ENCODE data around the gene HOOK1.

HOOK1 gene

GRCh38 chr1:59814901-59815825, at the start of gene HOOK1:
HOOK1 (plus strand) TSS chr1:59814949; CDS start chr1:59815118, 169 bp downstream.
- DNase-seq (ENCODE audit: low read depth, low spot score), result no peak

DNA sequence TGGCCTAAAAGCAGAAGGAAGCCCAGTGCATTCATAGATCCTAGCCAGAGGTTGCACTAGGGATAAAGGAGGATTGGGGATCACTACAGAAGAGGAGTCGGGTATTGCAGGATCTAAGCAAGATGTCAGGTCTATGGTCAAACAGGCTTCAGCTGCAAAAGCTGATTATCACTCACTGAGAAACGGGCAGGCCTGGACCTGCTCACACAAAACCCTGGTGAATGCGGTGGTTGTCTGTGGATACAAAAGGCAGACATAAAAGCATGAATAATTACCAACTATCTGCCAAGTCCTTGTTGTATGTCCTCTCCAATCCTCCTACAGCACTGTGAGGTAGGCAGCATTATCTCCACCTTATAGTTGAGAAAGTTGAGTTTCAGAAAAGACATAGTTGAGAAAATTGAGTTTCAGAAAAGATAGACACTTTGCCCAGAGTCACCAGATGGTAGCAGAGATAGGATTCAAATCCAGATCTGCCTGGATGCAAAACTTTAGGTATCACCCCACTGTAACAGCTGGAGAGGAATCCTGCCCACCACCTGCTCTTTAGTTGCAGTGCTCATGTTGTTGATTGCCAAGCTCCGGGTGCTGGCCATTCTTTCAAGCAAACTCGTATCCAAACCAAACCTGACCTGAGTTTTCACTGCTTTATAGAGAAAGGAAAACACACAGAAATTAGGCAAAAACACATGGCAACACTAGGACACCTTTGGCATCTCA, 49.6 kb upstream of the HOOK1 start:
- DNase-seq (ENCODE audit: low read depth, low spot score), result no peak

DNA sequence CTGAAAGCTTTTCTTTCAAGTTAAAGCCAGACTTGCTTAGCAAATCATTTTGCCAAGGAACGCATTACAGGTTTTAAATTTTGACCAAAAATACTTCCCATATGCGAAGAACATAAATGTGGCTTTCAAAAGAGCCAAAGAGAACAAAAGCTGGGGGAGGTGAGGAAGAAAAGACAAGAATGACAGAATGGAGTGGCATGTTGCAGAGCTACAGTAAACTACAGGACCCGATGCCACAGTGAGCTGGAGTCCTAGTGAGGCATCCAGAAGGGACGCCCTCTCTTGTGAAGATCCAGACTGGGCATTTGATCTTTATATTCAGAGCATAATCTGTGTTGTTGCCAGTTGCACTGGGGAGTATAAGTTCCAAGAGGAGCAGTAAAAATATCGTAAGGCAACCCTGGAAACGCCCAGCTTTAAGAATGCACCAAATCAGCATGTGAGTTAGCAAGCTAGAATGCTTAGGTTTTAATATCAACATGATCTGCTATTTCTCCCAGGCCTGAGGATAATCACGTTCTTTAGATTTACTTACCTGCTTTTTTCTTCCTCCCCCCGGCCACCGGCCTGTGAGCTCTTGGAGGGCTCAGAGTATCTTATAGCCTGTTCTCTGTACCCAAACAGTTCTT, 48.4 kb upstream of the HOOK1 start:
- DNase-seq (ENCODE audit: low read depth, low spot score), result no peak

GRCh38 chr1:59767119-59767518, 47.6 kb upstream of the HOOK1 start:
- DNase-seq (ENCODE audit: low read depth, low spot score), result no peak

GRCh38 chr1:59768792-59769735, 45.7 kb upstream of the HOOK1 start:
- DNase-seq (ENCODE audit: low read depth, low spot score), result no peak

DNA sequence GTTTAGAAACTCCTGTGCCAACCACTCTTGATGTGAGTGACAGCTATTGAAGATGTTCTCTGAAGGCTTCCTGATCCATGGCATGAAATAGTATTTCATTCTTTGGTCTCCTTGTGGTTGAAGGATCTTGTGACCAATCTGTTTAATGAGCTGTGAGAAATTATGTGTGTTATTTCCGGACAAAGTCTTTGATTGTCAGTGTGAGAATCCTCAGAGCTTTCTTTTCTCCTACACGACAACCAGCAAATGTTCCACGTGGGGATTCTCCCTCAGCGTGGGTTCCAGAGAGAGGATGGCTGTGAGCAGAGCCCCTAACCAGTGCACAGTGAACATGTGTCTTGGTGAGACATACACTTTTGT, 45.0 kb upstream of the HOOK1 start:
- no peak for DNase-seq (ENCODE audit: low read depth, low spot score)

DNA sequence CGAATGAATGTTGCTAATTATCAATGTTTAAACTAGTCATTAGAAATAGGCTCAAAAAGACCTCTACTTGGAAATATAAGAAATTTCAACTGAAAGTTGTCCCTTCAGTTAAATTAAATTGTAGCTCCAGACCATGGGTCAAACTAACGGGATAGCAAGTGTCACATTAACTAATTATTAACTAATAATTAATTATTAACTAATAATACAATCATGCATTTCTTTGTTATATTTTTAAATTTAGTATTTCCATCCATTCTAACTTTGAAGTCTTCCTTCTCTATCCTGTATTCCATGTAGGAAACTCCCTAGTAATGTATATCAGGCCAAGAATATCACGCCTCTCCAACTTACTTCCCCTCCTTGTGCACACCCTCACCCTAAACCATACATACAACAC, 43.4 kb upstream of the HOOK1 start:
- no peak for DNase-seq (ENCODE audit: low read depth, low spot score)

DNA sequence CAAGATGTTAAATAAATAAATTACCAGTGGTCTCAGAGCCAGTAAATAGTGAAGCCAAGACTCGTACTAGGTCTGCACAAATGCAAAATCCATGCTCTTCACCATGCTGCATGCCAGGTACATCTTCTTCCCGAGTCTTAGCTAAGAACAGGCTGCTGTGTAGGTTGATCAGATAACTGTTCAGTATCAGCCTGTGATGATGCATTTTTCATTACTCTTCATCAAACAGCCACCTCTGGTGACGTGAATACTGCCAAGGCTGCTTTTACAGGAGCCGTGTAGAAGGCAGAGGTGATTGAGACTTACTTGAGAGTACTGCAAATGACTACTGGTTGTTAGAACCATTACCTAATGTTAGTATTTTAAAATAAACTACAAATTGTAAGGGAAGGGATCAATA, 39.3 kb upstream of the HOOK1 start:
- no peak for DNase-seq (ENCODE audit: low read depth, low spot score)

GRCh38 chr1:59776960-59777852, 37.5 kb upstream of the HOOK1 start:
- no peak for DNase-seq (ENCODE audit: low read depth, low spot score)

- DNase-seq (ENCODE audit: low read depth, low spot score), result no peak
These were observed 34.8 kb upstream of the HOOK1 start for GRCh38 chr1:59779949-59780348.

DNA sequence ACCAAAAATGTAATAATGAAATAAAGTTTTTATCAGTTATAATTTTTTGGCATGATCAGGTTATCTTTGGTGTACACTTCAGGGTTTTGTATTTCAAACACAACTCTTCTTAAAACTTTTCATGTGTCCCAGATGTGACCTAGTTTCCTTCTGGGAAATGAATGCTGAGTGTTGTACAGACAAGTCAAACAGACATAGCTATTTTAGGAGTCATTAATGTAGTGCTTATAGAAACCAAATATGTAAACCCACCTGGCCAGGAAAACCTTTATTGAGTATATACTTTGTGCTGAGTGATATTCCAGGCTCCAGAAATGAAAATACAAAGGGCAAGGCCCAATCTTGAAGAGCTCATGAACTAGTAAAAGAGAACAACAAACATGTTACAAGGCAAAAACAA, 25.9 kb upstream of the HOOK1 start:
- no peak for DNase-seq (ENCODE audit: low read depth, low spot score)

GRCh38 chr1:59798600-59798999, 16.1 kb upstream of the HOOK1 start:
- DNase-seq (ENCODE audit: low read depth, low spot score), result no peak

- no peak for DNase-seq (ENCODE audit: low read depth, low spot score)
These were observed 11.2 kb upstream of the HOOK1 start for GRCh38 chr1:59803458-59804038.

- DNase-seq (ENCODE audit: low read depth, low spot score), result no peak
These were observed 10.4 kb upstream of the HOOK1 start for GRCh38 chr1:59804301-59804700.

- no peak for DNase-seq (ENCODE audit: low read depth, low spot score)
These were observed 9.2 kb upstream of the HOOK1 start for GRCh38 chr1:59805554-59805953.

- no peak for DNase-seq (ENCODE audit: low read depth, low spot score)
These were observed 409 bp upstream of the HOOK1 start for GRCh38 chr1:59814180-59814900.

- no peak for DNase-seq (ENCODE audit: low read depth, low spot score)
These were observed 1.1 kb downstream of the HOOK1 start for GRCh38 chr1:59815892-59816291.

- DNase-seq (ENCODE audit: low read depth, low spot score), result no peak
These were observed 1.6 kb downstream of the HOOK1 start for GRCh38 chr1:59816318-59816878.

Measured in smooth muscle cell of the brain vasculature (primary cell).